Measurements from ENCODE around the gene TTC23L.

TTC23L gene

GRCh38 chr5:34833976-34834793, 4.8 kb upstream of the TTC23L start:
- DNase-seq, result no peak

GRCh38 chr5:34834794-34835089, 4.2 kb upstream of the TTC23L start:
- DNase-seq, result no peak

- no peak for DNase-seq
Measured at GRCh38 chr5:34835664-34836063, 3.3 kb upstream of the TTC23L start.

- DNase-seq, result no peak
Measured at GRCh38 chr5:34841816-34842215, 2.9 kb downstream of the TTC23L start.

- DNase-seq, result no peak
Measured at GRCh38 chr5:34842554-34842953, 3.6 kb downstream of the TTC23L start.

GRCh38 chr5:34843497-34843896, 4.5 kb downstream of the TTC23L start:
- DNase-seq, result no peak

- peak; percentile 47 for DNase-seq
Measured at GRCh38 chr5:34844106-34844505, 5.1 kb downstream of the TTC23L start.

- DNase-seq, result no peak
Measured at GRCh38 chr5:34844999-34845398, 6.0 kb downstream of the TTC23L start.

- DNase-seq, result no peak
Measured at GRCh38 chr5:34847056-34847455, 8.1 kb downstream of the TTC23L start.

- no peak for DNase-seq
Measured at GRCh38 chr5:34847552-34847951, 8.6 kb downstream of the TTC23L start.

- no peak for DNase-seq
Measured at GRCh38 chr5:34848230-34848629, 9.3 kb downstream of the TTC23L start.

GRCh38 chr5:34849253-34849652, 10.3 kb downstream of the TTC23L start:
- DNase-seq, result no peak

- no peak for DNase-seq
Measured at GRCh38 chr5:34854459-34855174, 15.7 kb downstream of the TTC23L start.

GRCh38 chr5:34857161-34857560, 18.2 kb downstream of the TTC23L start:
- no peak for DNase-seq

- DNase-seq, result no peak
Measured at GRCh38 chr5:34857894-34858293, 18.9 kb downstream of the TTC23L start.

GRCh38 chr5:34858790-34859189, 19.8 kb downstream of the TTC23L start:
- DNase-seq, result no peak

GRCh38 chr5:34859253-34859652, 20.3 kb downstream of the TTC23L start:
- no peak for DNase-seq

GRCh38 chr5:34863946-34864345, 25.0 kb downstream of the TTC23L start:
- DNase-seq, result no peak

GRCh38 chr5:34865091-34865490, 26.1 kb downstream of the TTC23L start:
- DNase-seq, result no peak

- peak; percentile 86 for DNase-seq
Measured at GRCh38 chr5:34866989-34867471, 28.1 kb downstream of the TTC23L start.

- DNase-seq, result no peak
Measured at GRCh38 chr5:34867660-34868059, 28.7 kb downstream of the TTC23L start.

GRCh38 chr5:34868791-34869190, 29.8 kb downstream of the TTC23L start:
- no peak for DNase-seq

- DNase-seq, result no peak
Measured at GRCh38 chr5:34869256-34869655, 30.3 kb downstream of the TTC23L start.

GRCh38 chr5:34870382-34870781, 31.4 kb downstream of the TTC23L start:
- DNase-seq, result no peak

GRCh38 chr5:34876275-34876674, 37.3 kb downstream of the TTC23L start:
- DNase-seq, result peak; percentile 33
